Loucy (cell line): ENCODE data around the gene B9D2.

Experiments used
- H2AFZ ChIP-seq: fragments of 200-600 bp; sonication (generic); 2 replicates; pipeline ENCODE4 v1.6.0; 2016; ENCODE audit warnings: antibody characterized with exemption, mild to moderate bottlenecking, low read length, moderate library complexity
- H3F3A ChIP-seq: fragments of 200-600 bp; 2 replicates; pipeline ENCODE4 v1.6.0; 2016; ENCODE audit warnings: antibody characterized with exemption, low read depth, mild to moderate bottlenecking
- H3K27me3 ChIP-seq: fragments of 200-600 bp; sonication (generic); 2 replicates; pipeline ENCODE4 v1.6.1; 2014; ENCODE audit warnings: low read length, mild to moderate bottlenecking; ENCODE audit not compliant: insufficient read depth, poor library complexity, severe bottlenecking
- H3K36me3 ChIP-seq: fragments of 200-600 bp; sonication (generic); 2 replicates; pipeline ENCODE4 v1.6.1; 2016; ENCODE audit warnings: low read length; ENCODE audit not compliant: insufficient read depth
- H3K4me1 ChIP-seq: fragments of 200-600 bp; sonication (generic); 2 replicates; pipeline ENCODE4 v1.5.1; 2014; ENCODE audit warnings: low read length, mild to moderate bottlenecking; ENCODE audit not compliant: insufficient read depth, poor library complexity, severe bottlenecking
- H3K4me2 ChIP-seq: fragments of 200-600 bp; sonication (generic); 2 replicates; pipeline ENCODE4 v1.6.0; 2014; ENCODE audit warnings: antibody characterized with exemption, low read length, low read depth, mild to moderate bottlenecking; ENCODE audit not compliant: poor library complexity, severe bottlenecking
- H3K4me3 ChIP-seq: fragments of 200-600 bp; sonication (generic); 2 replicates; pipeline ENCODE4 v1.5.1; 2014; ENCODE audit warnings: low read length, mild to moderate bottlenecking, mixed read lengths; ENCODE audit not compliant: poor library complexity, severe bottlenecking
- H3K79me2 ChIP-seq: fragments of 200-600 bp; sonication (generic); 2 replicates; pipeline ENCODE4 v1.6.1; 2014; ENCODE audit warnings: low read length; ENCODE audit not compliant: insufficient read depth
- H3K9ac ChIP-seq: fragments of 200-600 bp; sonication (generic); 2 replicates; pipeline ENCODE4 v1.6.0; 2014; ENCODE audit warnings: mild to moderate bottlenecking, low read depth, low read length, moderate library complexity; ENCODE audit not compliant: poor library complexity, severe bottlenecking
- H3K9me2 ChIP-seq: fragments of 200-600 bp; sonication (generic); replicated peaks from 2 replicates; pipeline ENCODE4 v1.6.1; 2016; ENCODE audit warnings: low read depth, low read length, mixed read lengths
- H3K9me3 ChIP-seq: fragments of 200-600 bp; sonication (generic); 2 replicates; pipeline ENCODE4 v1.6.1; 2014; ENCODE audit warnings: mild to moderate bottlenecking, antibody characterized with exemption, low read length, low read depth; ENCODE audit not compliant: insufficient read depth
- H4K20me1 ChIP-seq: fragments of 200-600 bp; sonication (generic); 2 replicates; pipeline ENCODE4 v1.6.0; 2014; ENCODE audit warnings: antibody characterized with exemption, low read length, mild to moderate bottlenecking; ENCODE audit not compliant: insufficient read depth, poor library complexity, severe bottlenecking
- CTCF ChIP-seq: fragments of 200-600 bp; sonication (generic); conservative IDR thresholded peaks from 2 replicates; pipeline ENCODE4 v1.5.1; 2014; ENCODE audit warnings: mild to moderate bottlenecking, antibody characterized with exemption, low read length
- EZH2phosphoT487 ChIP-seq: fragments of 200-600 bp; IDR thresholded peaks from 2 replicates; pipeline ENCODE4 v1.6.1; 2018; ENCODE audit warnings: antibody characterized with exemption, mild to moderate bottlenecking, moderate library complexity, borderline replicate concordance

B9D2 gene

GRCh38 chr19:41408256-41408655 is 44.3 kb upstream of the B9D2 start:
- Histone ChIP-seq H3F3A (no peaks in the 10 kb centered on the region), H3K9ac (no peak overlapping the region), H3K4me1 (no peaks in the 10 kb centered on the region), H2AFZ (no peak overlapping the region), H3K79me2 (no peaks in the 10 kb centered on the region), H3K4me2 (no peak overlapping the region), H3K9me3 (no peaks in the 10 kb centered on the region), H3K36me3 (no peaks in the 10 kb centered on the region; the same call in 1 of the 2 replicates), H3K27me3 (no peaks in the 10 kb centered on the region), H4K20me1 (no peaks in the 10 kb centered on the region), H3K9me2 (no peaks in the 10 kb centered on the region), H3K4me3 (no peak overlapping the region)
- TF ChIP-seq CTCF: peak; percentile 36
- TF ChIP-seq EZH2phosphoT487: no peak

- Histone ChIP-seq H3K27me3 (no peaks in the 10 kb centered on the region), H2AFZ (no peak overlapping the region), H3K9me2 (no peaks in the 10 kb centered on the region), H3K4me2 (no peak overlapping the region), H3K9ac (no peak overlapping the region), H3K9me3 (no peaks in the 10 kb centered on the region), H3K36me3 (no peaks in the 10 kb centered on the region; the same call in 1 of the 2 replicates), H3K79me2 (no peaks in the 10 kb centered on the region), H3K4me1 (no peaks in the 10 kb centered on the region), H4K20me1 (no peaks in the 10 kb centered on the region), H3F3A (no peaks in the 10 kb centered on the region), H3K4me3 (no peak overlapping the region)
- TF ChIP-seq CTCF (no peak), EZH2phosphoT487 (no peak)
Observed at GRCh38 chr19:41407271-41407670, 43.3 kb upstream of the B9D2 start.

DNA sequence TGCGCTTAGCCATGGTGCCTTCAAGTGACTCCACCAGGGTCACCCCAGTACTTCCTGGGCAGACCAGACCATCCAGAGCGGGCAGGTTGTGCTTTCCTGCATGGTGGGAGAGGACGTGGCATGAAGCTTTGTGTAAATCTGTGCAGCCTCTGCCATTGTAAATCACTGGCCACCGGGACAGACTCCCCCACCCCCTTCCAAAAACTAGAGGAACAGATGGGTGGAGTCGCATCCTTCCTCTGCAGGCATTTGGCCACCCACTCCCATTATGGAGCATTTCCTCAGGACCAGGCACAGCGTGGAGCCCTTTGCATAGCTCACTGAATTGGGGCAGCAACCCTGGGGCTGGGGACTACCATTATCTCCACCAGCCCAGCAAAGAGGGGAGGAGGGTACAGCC is 41.8 kb upstream of the B9D2 start:
- TF ChIP-seq CTCF: no peak
- TF ChIP-seq EZH2phosphoT487: no peak
- Histone ChIP-seq H3K9me3 (no peaks in the 10 kb centered on the region), H3K4me3 (no peak overlapping the region), H3K27me3 (no peaks in the 10 kb centered on the region), H3F3A (no peaks in the 10 kb centered on the region), H3K4me1 (no peaks in the 10 kb centered on the region), H3K36me3 (no peaks in the 10 kb centered on the region), H3K4me2 (no peak overlapping the region), H3K9me2 (no peaks in the 10 kb centered on the region), H3K9ac (no peak overlapping the region), H3K79me2 (peaks cover 8% of the 10 kb centered on the region; the same call in 1 of the 2 replicates), H4K20me1 (no peaks in the 10 kb centered on the region), H2AFZ (no peak overlapping the region)
